ENCODE measurements around the gene LHFPL2.

Gene LHFPL2

DNA sequence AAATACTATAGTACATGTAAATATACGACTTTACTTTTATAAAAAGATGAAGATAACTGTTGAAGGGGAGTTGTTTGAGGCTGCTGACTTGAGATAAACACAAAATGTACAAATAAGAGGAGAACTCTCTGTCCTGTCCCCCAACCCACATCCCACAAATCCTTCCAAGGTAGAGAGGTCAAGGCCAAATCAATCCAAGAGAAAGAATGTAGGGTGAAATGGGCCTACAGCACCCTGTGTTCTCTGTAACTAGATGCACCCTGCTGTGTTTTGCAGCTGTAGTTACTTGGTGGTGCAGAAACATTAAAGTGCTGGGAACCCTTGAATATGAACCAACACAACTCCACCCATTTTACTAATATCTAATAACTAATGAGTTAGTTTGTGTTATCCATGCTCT, 2.0 kb upstream of the LHFPL2 start:
- DNase-seq = no peak
- no peak overlapping the region for H3K4me3 ChIP-seq (ENCODE audit: low read length)
- peaks cover 7% of the 10 kb centered on the region for H3K79me1 ChIP-seq (ENCODE audit: low read length)
- H3K56ac ChIP-seq (ENCODE audit: low read length) = no peak overlapping the region
- peak overlapping the region; percentile 55 for H2AK5ac ChIP-seq (ENCODE audit: low read length)
- H3K4me2 ChIP-seq (ENCODE audit: low read length) = no peak overlapping the region
- no peak overlapping the region for H3K27ac ChIP-seq (ENCODE audit: low read depth, low read length)
- no peak overlapping the region for H3K18ac ChIP-seq (ENCODE audit: low read length)
- no peak overlapping the region for H2BK5ac ChIP-seq (ENCODE audit: low read length)
- no peak overlapping the region for H4K8ac ChIP-seq (ENCODE audit: low read depth, low read length)
- no peaks in the 10 kb centered on the region for H3K36me3 ChIP-seq (ENCODE audit: control insufficient read depth, insufficient read depth, low read length)
- peaks cover 8% of the 10 kb centered on the region for H3K4me1 ChIP-seq (ENCODE audit: control insufficient read depth, low read depth, low read length)
- no peak overlapping the region for H3K9ac ChIP-seq (ENCODE audit: low read length)
- peaks cover 10% of the 10 kb centered on the region for H3K79me2 ChIP-seq (ENCODE audit: control insufficient read depth, insufficient read depth, low read length)
- no peak overlapping the region for H3K23ac ChIP-seq (ENCODE audit: low read length)
- no CpG with 5 or more reads among the region's 1 CpG for WGBS (ENCODE audit: extremely low coverage, insufficient coverage, low lambda C conversion rate)
- no peaks in the 10 kb centered on the region for H3K27me3 ChIP-seq (ENCODE audit: insufficient read depth, low read length, poor library complexity)
- no peak overlapping the region for H4K5ac ChIP-seq (ENCODE audit: low read length)
- no peak overlapping the region for H3K4ac ChIP-seq (ENCODE audit: low read depth, low read length)
- H2BK15ac ChIP-seq (replicated peaks; ENCODE audit: low read depth) = no peak overlapping the region
- H2BK120ac ChIP-seq (ENCODE audit: low read depth, low read length) = no peak overlapping the region

- Histone ChIP-seq H3K79me2 (ENCODE audit: control insufficient read depth, insufficient read depth, low read length) (peaks cover 14% of the 10 kb centered on the region), H4K5ac (ENCODE audit: low read length) (no peak overlapping the region), H3K18ac (ENCODE audit: low read length) (no peak overlapping the region), H4K8ac (ENCODE audit: low read depth, low read length) (no peak overlapping the region), H3K4me3 (ENCODE audit: low read length) (no peak overlapping the region), H2BK120ac (ENCODE audit: low read depth, low read length) (no peak overlapping the region), H3K4me1 (ENCODE audit: control insufficient read depth, low read depth, low read length) (peaks cover 8% of the 10 kb centered on the region), H3K36me3 (ENCODE audit: control insufficient read depth, insufficient read depth, low read length) (no peaks in the 10 kb centered on the region), H3K56ac (ENCODE audit: low read length) (no peak overlapping the region), H3K4me2 (ENCODE audit: low read length) (no peak overlapping the region), H3K27ac (ENCODE audit: low read depth, low read length) (no peak overlapping the region), H3K9ac (ENCODE audit: low read length) (no peak overlapping the region), H3K27me3 (ENCODE audit: insufficient read depth, low read length, poor library complexity) (no peaks in the 10 kb centered on the region), H2AK5ac (ENCODE audit: low read length) (no peak overlapping the region), H3K79me1 (ENCODE audit: low read length) (peaks cover 9% of the 10 kb centered on the region), H2BK5ac (ENCODE audit: low read length) (no peak overlapping the region), H3K4ac (ENCODE audit: low read depth, low read length) (no peak overlapping the region), H2BK15ac (replicated peaks; ENCODE audit: low read depth) (no peak overlapping the region), H3K23ac (ENCODE audit: low read length) (no peak overlapping the region)
- DNase-seq = peak; percentile 71
- WGBS (ENCODE audit: extremely low coverage, insufficient coverage, low lambda C conversion rate) = no CpG with 5 or more reads among the region's 10 CpGs
These were observed 1.4 kb upstream of the LHFPL2 start for GRCh38 chr5:78649861-78650496.

GRCh38 chr5:78649211-78649695, 681 bp upstream of the LHFPL2 start:
- peaks cover 8% of the 10 kb centered on the region for H3K4me1 ChIP-seq (ENCODE audit: control insufficient read depth, low read depth, low read length)
- no peaks in the 10 kb centered on the region for H3K27me3 ChIP-seq (ENCODE audit: insufficient read depth, low read length, poor library complexity)
- H2BK15ac ChIP-seq (replicated peaks; ENCODE audit: low read depth) = peak overlapping the region; percentile 92
- peak overlapping the region; percentile 86 for H3K27ac ChIP-seq (ENCODE audit: low read depth, low read length)
- peak overlapping the region; percentile 44 for H3K4me3 ChIP-seq (ENCODE audit: low read length)
- peak overlapping the region; percentile 95 for H4K8ac ChIP-seq (ENCODE audit: low read depth, low read length)
- peak; percentile 64 for DNase-seq
- peak overlapping the region; percentile 76 for H3K9ac ChIP-seq (ENCODE audit: low read length)
- no peak overlapping the region for H3K4ac ChIP-seq (ENCODE audit: low read depth, low read length)
- peak overlapping the region; percentile 66 for H2BK120ac ChIP-seq (ENCODE audit: low read depth, low read length)
- no peak overlapping the region for H2BK5ac ChIP-seq (ENCODE audit: low read length)
- no peak overlapping the region for H4K5ac ChIP-seq (ENCODE audit: low read length)
- no peak overlapping the region for H2AK5ac ChIP-seq (ENCODE audit: low read length)
- H3K23ac ChIP-seq (ENCODE audit: low read length) = no peak overlapping the region
- H3K79me1 ChIP-seq (ENCODE audit: low read length) = peaks cover 12% of the 10 kb centered on the region
- peak overlapping the region; percentile 86 for H3K56ac ChIP-seq (ENCODE audit: low read length)
- WGBS (ENCODE audit: extremely low coverage, insufficient coverage, low lambda C conversion rate) = no CpG with 5 or more reads among the region's 23 CpGs
- H3K4me2 ChIP-seq (ENCODE audit: low read length) = peak overlapping the region; percentile 76
- peaks cover 21% of the 10 kb centered on the region for H3K79me2 ChIP-seq (ENCODE audit: control insufficient read depth, insufficient read depth, low read length)
- no peaks in the 10 kb centered on the region for H3K36me3 ChIP-seq (ENCODE audit: control insufficient read depth, insufficient read depth, low read length)
- peak overlapping the region; percentile 89 for H3K18ac ChIP-seq (ENCODE audit: low read length)

- peak; percentile 65 for DNase-seq
- Histone ChIP-seq H3K4me1 (ENCODE audit: control insufficient read depth, low read depth, low read length) (peaks cover 8% of the 10 kb centered on the region), H3K79me2 (ENCODE audit: control insufficient read depth, insufficient read depth, low read length) (peaks cover 23% of the 10 kb centered on the region), H3K4ac (ENCODE audit: low read depth, low read length) (peak overlapping the region; percentile 38), H2AK5ac (ENCODE audit: low read length) (no peak overlapping the region), H2BK5ac (ENCODE audit: low read length) (peak overlapping the region; percentile 58), H3K56ac (ENCODE audit: low read length) (peak overlapping the region; percentile 86), H3K79me1 (ENCODE audit: low read length) (peaks cover 12% of the 10 kb centered on the region), H4K5ac (ENCODE audit: low read length) (no peak overlapping the region), H3K36me3 (ENCODE audit: control insufficient read depth, insufficient read depth, low read length) (no peaks in the 10 kb centered on the region), H2BK120ac (ENCODE audit: low read depth, low read length) (peak overlapping the region; percentile 66), H4K8ac (ENCODE audit: low read depth, low read length) (no peak overlapping the region), H3K27me3 (ENCODE audit: insufficient read depth, low read length, poor library complexity) (no peaks in the 10 kb centered on the region), H3K27ac (ENCODE audit: low read depth, low read length) (peak overlapping the region; percentile 87), H3K23ac (ENCODE audit: low read length) (peak overlapping the region; percentile 81), H3K18ac (ENCODE audit: low read length) (peak overlapping the region; percentile 89), H3K9ac (ENCODE audit: low read length) (peak overlapping the region; percentile 80), H2BK15ac (replicated peaks; ENCODE audit: low read depth) (no peak overlapping the region), H3K4me2 (ENCODE audit: low read length) (peak overlapping the region; percentile 99), H3K4me3 (ENCODE audit: low read length) (peak overlapping the region; percentile 85)
- WGBS (ENCODE audit: extremely low coverage, insufficient coverage, low lambda C conversion rate) = no CpG with 5 or more reads among the region's 47 CpGs
These were observed 674 bp downstream of the LHFPL2 start for GRCh38 chr5:78647838-78648358.

GRCh38 chr5:78647351-78647818, 1.2 kb downstream of the LHFPL2 start:
- H3K4me2 ChIP-seq (ENCODE audit: low read length) = peak overlapping the region; percentile 99
- WGBS (ENCODE audit: extremely low coverage, insufficient coverage, low lambda C conversion rate) = no CpG with 5 or more reads among the region's 17 CpGs
- H3K4me3 ChIP-seq (ENCODE audit: low read length) = peak overlapping the region; percentile 85
- DNase-seq = peak; percentile 59
- H2AK5ac ChIP-seq (ENCODE audit: low read length) = no peak overlapping the region
- H3K56ac ChIP-seq (ENCODE audit: low read length) = peak overlapping the region; percentile 86
- peaks cover 28% of the 10 kb centered on the region for H3K79me2 ChIP-seq (ENCODE audit: control insufficient read depth, insufficient read depth, low read length)
- H2BK15ac ChIP-seq (replicated peaks; ENCODE audit: low read depth) = no peak overlapping the region
- H3K27me3 ChIP-seq (ENCODE audit: insufficient read depth, low read length, poor library complexity) = no peaks in the 10 kb centered on the region
- H3K4me1 ChIP-seq (ENCODE audit: control insufficient read depth, low read depth, low read length) = peaks cover 8% of the 10 kb centered on the region
- H3K23ac ChIP-seq (ENCODE audit: low read length) = no peak overlapping the region
- H3K4ac ChIP-seq (ENCODE audit: low read depth, low read length) = no peak overlapping the region
- no peak overlapping the region for H4K5ac ChIP-seq (ENCODE audit: low read length)
- H2BK120ac ChIP-seq (ENCODE audit: low read depth, low read length) = peak overlapping the region; percentile 15
- H3K27ac ChIP-seq (ENCODE audit: low read depth, low read length) = no peak overlapping the region
- peak overlapping the region; percentile 80 for H3K9ac ChIP-seq (ENCODE audit: low read length)
- peak overlapping the region; percentile 89 for H3K18ac ChIP-seq (ENCODE audit: low read length)
- H3K79me1 ChIP-seq (ENCODE audit: low read length) = peaks cover 13% of the 10 kb centered on the region
- no peak overlapping the region for H4K8ac ChIP-seq (ENCODE audit: low read depth, low read length)
- no peak overlapping the region for H2BK5ac ChIP-seq (ENCODE audit: low read length)
- no peaks in the 10 kb centered on the region for H3K36me3 ChIP-seq (ENCODE audit: control insufficient read depth, insufficient read depth, low read length)
